Endothelial cell of umbilical vein (primary cell): ENCODE measurements around the gene PIK3R1.

Experiments
- CTCF ChIP-seq, 2 donors: IDR thresholded peaks; 1 replicate in 1 of 2; 2 replicates in 1 of 2; pipeline ENCODE4 v1.5.1; 2011; ENCODE audit warnings: low read length in 2 of 2, mild to moderate bottlenecking in 2 of 2, moderate library complexity in 2 of 2, control low read depth in 1 of 2, inconsistent platforms in 1 of 2, low read depth in 1 of 2; ENCODE audit not compliant: insufficient read depth in 1 of 2; ENCODE audit errors: extremely low read depth in 1 of 2
- EZH2 ChIP-seq: IDR thresholded peaks from 2 replicates; pipeline ENCODE4 v1.6.1; 2012; ENCODE audit warnings: borderline replicate concordance, low read depth, mild to moderate bottlenecking, moderate library complexity, low read length, inconsistent platforms; ENCODE audit not compliant: severe bottlenecking
- FOS ChIP-seq: IDR thresholded peaks from 2 replicates; pipeline ENCODE4 v1.6.1; 2011; ENCODE audit warnings: mild to moderate bottlenecking, low read length, moderate library complexity, borderline replicate concordance; ENCODE audit not compliant: insufficient read depth
- GATA2 ChIP-seq: IDR thresholded peaks from 2 replicates; pipeline ENCODE4 v1.7.0; 2011; ENCODE audit warnings: low read depth, mild to moderate bottlenecking, moderate library complexity, mixed read lengths, low read length; ENCODE audit not compliant: insufficient read length, insufficient read depth
- JUN ChIP-seq: IDR thresholded peaks from 2 replicates; pipeline ENCODE4 v1.6.1; 2011; ENCODE audit warnings: borderline replicate concordance, low read depth; ENCODE audit not compliant: insufficient read length, insufficient read depth
- MYC ChIP-seq: IDR thresholded peaks from one replicate; pipeline ENCODE4 v1.6.1; 2011; ENCODE audit warnings: mild to moderate bottlenecking, low read depth, low read length
- POLR2A ChIP-seq: IDR thresholded peaks from 2 replicates; pipeline ENCODE4 v1.6.1; 2012; ENCODE audit warnings: low read depth, mild to moderate bottlenecking, control low read depth, low read length
- POLR2AphosphoS5 ChIP-seq: IDR thresholded peaks from 2 replicates; pipeline ENCODE4 v1.6.1; 2012; ENCODE audit warnings: low read depth, mild to moderate bottlenecking, control low read depth, low read length, moderate library complexity; ENCODE audit not compliant: insufficient read depth
- TF ChIP-seq, protein P1 (sequence below): IDR thresholded peaks from 2 replicates; pipeline ENCODE4 v1.6.1; 2011; ENCODE audit not compliant: insufficient read depth, insufficient read length

- TF ChIP-seq CTCF (IDR thresholded peaks at IDR 0.05; ENCODE audit: extremely low read depth in 1 of 2, insufficient read depth in 1 of 2, low read depth in 1 of 2, low read length in 2 of 2) = no peak
- TF ChIP-seq POLR2AphosphoS5 = no peak
- TF ChIP-seq GATA2 = no peak
- no peak for TF ChIP-seq EZH2
- TF ChIP-seq POLR2A = no peak
- TF ChIP-seq JUN = no peak
- TF ChIP-seq MYC = no peak
- TF ChIP-seq FOS = no peak
- TF ChIP-seq, protein P1, sequence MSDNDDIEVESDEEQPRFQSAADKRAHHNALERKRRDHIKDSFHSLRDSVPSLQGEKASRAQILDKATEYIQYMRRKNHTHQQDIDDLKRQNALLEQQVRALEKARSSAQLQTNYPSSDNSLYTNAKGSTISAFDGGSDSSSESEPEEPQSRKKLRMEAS = no peak
Measured at GRCh38 chr5:68225188-68225910, 9.8 kb downstream of the PIK3R1 start.
